Gastrocnemius medialis (tissue), 4 donors: ENCODE measurements around the gene UBE2QL1. TPM values are rescaled to one million over a fixed set of nuclear protein-coding genes. Genes with fewer than 3 reads are reported as not detected.

ENCODE experiments used
- ATAC-seq, 2 donors: fragments of 150-250 bp; one replicate each; pipeline ENCODE4 v1.9.1; 2016
- DNase-seq, 2 donors: peaks; one replicate each; pipeline ENCODE4 v3.0.0-alpha.2; 2019
- H3K27ac ChIP-seq, 4 donors: fragments of 200-600 bp; sonication (generic); 1 replicate in 1 of 4; 2 replicates in 3 of 4; pipeline ENCODE4 v1.5.1; 2016 to 2018; ENCODE audit warnings: mild to moderate bottlenecking in 2 of 4, moderate library complexity in 1 of 4
- H3K27me3 ChIP-seq, 3 donors: fragments of 200-600 bp; sonication (generic) in 2 of 3; 1 replicate in 1 of 3; 2 replicates in 2 of 3; pipeline versions ENCODE4 v1.5.1 to v1.6.0; 2016 to 2019; ENCODE audit warnings: mild to moderate bottlenecking in 1 of 3, moderate library complexity in 1 of 3
- H3K36me3 ChIP-seq, 2 donors: fragments of 200-600 bp; sonication (generic) in 1 of 2; one replicate each; pipeline ENCODE4 v1.5.1; 2017 to 2018
- H3K4me1 ChIP-seq, 2 donors: fragments of 200-600 bp; sonication (generic) in 1 of 2; one replicate each; pipeline ENCODE4 v1.5.1; 2016 to 2017; ENCODE audit warnings: mild to moderate bottlenecking in 2 of 2
- H3K4me3 ChIP-seq, 4 donors: fragments of 200-600 bp; sonication (generic) in 3 of 4; 1 replicate in 1 of 4; 2 replicates in 3 of 4; pipeline ENCODE4 v1.5.1; 2016 to 2019; ENCODE audit warnings: mild to moderate bottlenecking in 2 of 4
- H3K9me3 ChIP-seq, 3 donors: fragments of 200-600 bp; sonication (generic) in 2 of 3; 1 replicate in 1 of 3; 2 replicates in 2 of 3; pipeline ENCODE4 v1.5.1; 2016 to 2019
- POLR2A ChIP-seq, 2 donors: fragments of 450-650 bp; IDR thresholded peaks; one replicate each; pipeline ENCODE4 v1.6.1; 2017; ENCODE audit warnings: antibody characterized with exemption in 2 of 2, mild to moderate bottlenecking in 2 of 2, moderate library complexity in 2 of 2
- in situ Hi-C, 4 donors: fragments of 200-750 bp; cut with MboI; loops; one replicate each; pipeline versions ENCODE4 v1.15.0 to v1.8.0; 2017; ENCODE audit warnings: low sequenced_read_pairs in 4 of 4
- intact Hi-C: fragments of 100-400 bp; cut with DNase I; formaldehyde crosslinking; loops from one replicate; pipeline ENCODE4 v1.15.1; 2023; ENCODE audit warnings: low total_unique reads
- total RNA-seq, 4 donors: library from RNA; depleted of rRNA; stranded (reverse); fragments of >200 nt; gene quantifications; one replicate each; pipeline versions ENCODE4 v1.1.0 to v1.2.3, GENCODE V29; 2016
- TF ChIP-seq, protein P1 (sequence below), 5 experiments: fragments of 450-650 bp in 3 of 5; fragments of 200-600 bp in 2 of 5; sonication (generic) in 2 of 5; IDR thresholded peaks in 4 of 5; conservative IDR thresholded peaks in 1 of 5; 1 replicate in 4 of 5; 2 replicates in 1 of 5; pipeline ENCODE4 v1.5.1; 2016 to 2019; ENCODE audit warnings: antibody characterized with exemption in 5 of 5, mild to moderate bottlenecking in 3 of 5, moderate library complexity in 3 of 5

UBE2QL1 gene
- total RNA-seq, 4 donors from 2014 or later = 48.8 to 150 (median 67.0) TPM

DNA sequence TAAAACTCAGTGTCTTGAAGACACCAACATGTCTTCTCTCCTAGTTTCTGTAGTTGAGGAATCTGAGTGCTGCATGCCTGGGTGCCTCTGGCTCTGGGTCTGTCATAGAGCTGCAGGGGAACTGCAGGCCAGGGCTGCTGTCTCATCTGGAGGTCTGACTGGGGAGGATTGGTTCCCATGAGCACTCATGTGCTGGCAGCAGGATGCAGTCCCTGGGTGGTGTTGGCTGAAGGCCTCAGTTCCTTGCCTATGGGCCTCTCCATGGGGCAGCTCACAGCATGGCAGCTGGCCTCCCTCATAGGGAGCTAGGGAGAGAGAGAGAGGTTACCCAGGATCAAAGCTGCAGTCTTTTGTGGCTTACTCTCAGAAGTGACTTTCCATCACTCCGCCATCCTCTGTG is 22.6 kb downstream of the UBE2QL1 start:
- H3K27ac ChIP-seq = no peak overlapping the region
- ATAC-seq (no peak), DNase-seq (no peak)
- no peak for TF ChIP-seq POLR2A (IDR thresholded peaks at IDR 0.05)
- TF ChIP-seq, protein P1, sequence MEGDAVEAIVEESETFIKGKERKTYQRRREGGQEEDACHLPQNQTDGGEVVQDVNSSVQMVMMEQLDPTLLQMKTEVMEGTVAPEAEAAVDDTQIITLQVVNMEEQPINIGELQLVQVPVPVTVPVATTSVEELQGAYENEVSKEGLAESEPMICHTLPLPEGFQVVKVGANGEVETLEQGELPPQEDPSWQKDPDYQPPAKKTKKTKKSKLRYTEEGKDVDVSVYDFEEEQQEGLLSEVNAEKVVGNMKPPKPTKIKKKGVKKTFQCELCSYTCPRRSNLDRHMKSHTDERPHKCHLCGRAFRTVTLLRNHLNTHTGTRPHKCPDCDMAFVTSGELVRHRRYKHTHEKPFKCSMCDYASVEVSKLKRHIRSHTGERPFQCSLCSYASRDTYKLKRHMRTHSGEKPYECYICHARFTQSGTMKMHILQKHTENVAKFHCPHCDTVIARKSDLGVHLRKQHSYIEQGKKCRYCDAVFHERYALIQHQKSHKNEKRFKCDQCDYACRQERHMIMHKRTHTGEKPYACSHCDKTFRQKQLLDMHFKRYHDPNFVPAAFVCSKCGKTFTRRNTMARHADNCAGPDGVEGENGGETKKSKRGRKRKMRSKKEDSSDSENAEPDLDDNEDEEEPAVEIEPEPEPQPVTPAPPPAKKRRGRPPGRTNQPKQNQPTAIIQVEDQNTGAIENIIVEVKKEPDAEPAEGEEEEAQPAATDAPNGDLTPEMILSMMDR (IDR thresholded peaks at IDR 0.05 in 4 of 5, conservative IDR thresholded peaks at IDR 0.05 in 1 of 5) = no peak
- peaks cover 0 to 13% of the 10 kb centered on the region in 2 donors for H3K36me3 ChIP-seq
- H3K9me3 ChIP-seq = no peaks in the 10 kb centered on the region
- no peaks in the 10 kb centered on the region for H3K27me3 ChIP-seq
- peaks cover 25 to 56% of the 10 kb centered on the region in 2 donors for H3K4me1 ChIP-seq
- in situ Hi-C loops = no loop called here
- intact Hi-C loops = no loop called here
- H3K4me3 ChIP-seq = no peak overlapping the region

DNA sequence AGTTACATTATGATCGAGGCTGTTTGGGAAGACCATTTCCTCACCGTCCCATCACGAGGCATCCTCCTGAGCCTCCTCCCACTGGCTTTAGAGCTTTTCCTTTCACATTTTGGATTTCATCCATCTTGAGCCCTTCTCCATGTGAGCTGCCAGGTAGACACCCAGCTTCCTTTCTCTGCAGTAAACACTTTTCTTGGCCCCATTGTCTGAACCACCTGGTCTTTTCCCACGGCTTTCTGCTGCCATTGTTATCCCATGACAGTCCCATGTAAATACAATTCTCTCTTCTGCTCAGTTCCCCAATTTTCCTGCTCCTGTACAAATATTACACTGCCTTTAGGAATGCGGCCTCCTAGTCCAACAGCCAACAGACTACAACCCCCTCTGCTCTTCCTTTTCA is 24.1 kb downstream of the UBE2QL1 start:
- H3K9me3 ChIP-seq = no peaks in the 10 kb centered on the region
- in situ Hi-C loops (no loop called here), intact Hi-C loops (no loop called here)
- H3K27ac ChIP-seq = peak overlapping the region in 1 of 4 donors; percentile 16
- H3K27me3 ChIP-seq = no peaks in the 10 kb centered on the region
- H3K4me1 ChIP-seq = peaks cover 25 to 58% of the 10 kb centered on the region in 2 donors
- peaks cover 0 to 13% of the 10 kb centered on the region in 2 donors for H3K36me3 ChIP-seq
- DNase-seq (no peak), ATAC-seq (no peak)
- no peak overlapping the region for H3K4me3 ChIP-seq
- TF ChIP-seq, protein P1 (IDR thresholded peaks at IDR 0.05 in 4 of 5, conservative IDR thresholded peaks at IDR 0.05 in 1 of 5) = no peak

DNA sequence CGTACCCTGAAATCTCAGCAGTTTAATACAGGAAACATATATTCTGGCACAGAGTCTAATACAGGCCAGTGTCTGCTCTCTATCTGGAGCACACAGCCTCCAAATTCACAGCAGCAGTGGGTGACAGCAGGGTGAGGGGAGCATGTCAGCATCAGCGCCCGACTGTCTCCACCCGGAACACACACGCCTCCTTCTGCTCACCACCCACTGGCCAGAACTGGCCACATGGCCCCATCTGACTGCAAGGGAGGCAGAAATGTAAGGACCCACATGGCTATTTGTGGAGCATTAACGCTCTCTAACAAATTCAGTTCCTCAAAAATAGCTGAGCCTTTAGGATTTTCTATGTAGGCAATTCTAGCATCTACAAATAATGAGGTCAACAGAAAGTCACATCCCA is 24.6 kb downstream of the UBE2QL1 start:
- TF ChIP-seq POLR2A (IDR thresholded peaks at IDR 0.05) = no peak
- TF ChIP-seq, protein P1 (IDR thresholded peaks at IDR 0.05 in 4 of 5, conservative IDR thresholded peaks at IDR 0.05 in 1 of 5) = no peak
- ATAC-seq (no peak), DNase-seq (no peak)
- Histone ChIP-seq H3K9me3 (no peaks in the 10 kb centered on the region), H3K4me1 (peaks cover 25 to 59% of the 10 kb centered on the region in 2 donors), H3K4me3 (no peak overlapping the region), H3K27me3 (no peaks in the 10 kb centered on the region), H3K27ac (peak overlapping the region in 1 of 4 donors; percentile 16), H3K36me3 (peaks cover 0 to 13% of the 10 kb centered on the region in 2 donors)
- intact Hi-C loops = no loop called here
- in situ Hi-C loops = no loop called here

DNA sequence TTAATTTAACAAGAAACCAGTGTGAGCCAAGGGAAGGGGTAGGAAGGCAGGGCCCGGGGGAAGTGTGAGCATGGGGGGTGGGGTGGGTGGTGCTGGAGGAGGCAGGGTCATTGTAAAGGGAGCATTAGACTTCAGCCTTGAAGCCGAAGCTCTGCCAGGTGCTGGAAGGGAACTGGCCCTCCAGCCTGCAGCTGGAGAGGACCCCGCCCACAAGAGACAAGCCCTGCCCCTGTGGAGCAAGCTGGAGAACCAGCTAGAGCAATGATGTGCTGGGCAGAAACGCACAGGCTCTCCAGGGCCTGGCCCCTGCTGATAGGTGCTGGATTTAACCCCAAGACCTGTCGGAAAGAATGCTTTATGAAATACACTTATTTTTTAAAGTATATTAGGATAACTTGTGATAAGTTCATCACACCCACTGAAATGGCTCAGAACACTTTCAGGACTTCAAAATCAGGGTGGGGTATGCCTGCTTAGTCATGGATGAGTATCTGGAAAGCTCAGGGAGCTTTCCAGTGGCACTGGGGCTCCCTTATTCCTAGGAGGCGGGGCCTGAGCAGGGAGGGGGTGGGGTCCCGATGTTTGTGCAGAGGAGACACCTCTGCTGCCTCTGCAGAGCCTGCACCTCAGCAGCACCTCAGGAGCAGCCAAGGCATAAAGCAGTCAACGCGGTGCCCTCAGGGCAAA is 27.1 kb downstream of the UBE2QL1 start:
- in situ Hi-C loops = no loop called here

More for the DNA sequence above, 27.1 kb downstream of the UBE2QL1 start:
- DNase-seq = no peak
- peaks cover 25 to 58% of the 10 kb centered on the region in 2 donors for H3K4me1 ChIP-seq
- TF ChIP-seq POLR2A (IDR thresholded peaks at IDR 0.05) = no peak
- TF ChIP-seq, protein P1 (IDR thresholded peaks at IDR 0.05 in 4 of 5, conservative IDR thresholded peaks at IDR 0.05 in 1 of 5) = no peak
- H3K9me3 ChIP-seq = no peaks in the 10 kb centered on the region
- no peaks in the 10 kb centered on the region for H3K27me3 ChIP-seq
- H3K27ac ChIP-seq = peak overlapping the region in 1 of 4 donors; percentile 6
- intact Hi-C loops = no loop called here
- no peak for ATAC-seq
- no peak overlapping the region for H3K4me3 ChIP-seq
- H3K36me3 ChIP-seq = peaks cover 0 to 6% of the 10 kb centered on the region in 2 donors
